HG03565 (cell line): Measurements from ENCODE around the gene ARHGEF16.

Experiments used
- ATAC-seq: cut with Tn5 transposase; IDR thresholded peaks from one replicate; pipeline ENCODE4 v1.9.1; 2021; ENCODE audit warnings: mild to moderate bottlenecking, moderate library complexity; ENCODE audit not compliant: unreplicated experiment

Gene ARHGEF16

GRCh38 chr1:3455670-3456448 is 1.4 kb downstream of the ARHGEF16 start:
- ATAC-seq = no peak

GRCh38 chr1:3456449-3456963 is 2.0 kb downstream of the ARHGEF16 start:
- no peak for ATAC-seq

- ATAC-seq = no peak
Observed at GRCh38 chr1:3456964-3457909, 2.8 kb downstream of the ARHGEF16 start.

- no peak for ATAC-seq
Observed at GRCh38 chr1:3457910-3458883, 3.7 kb downstream of the ARHGEF16 start.

GRCh38 chr1:3459051-3459908 is 4.8 kb downstream of the ARHGEF16 start:
- no peak for ATAC-seq

GRCh38 chr1:3459940-3460671 is 5.6 kb downstream of the ARHGEF16 start:
- ATAC-seq = no peak

- ATAC-seq = no peak
Observed at GRCh38 chr1:3460672-3461131, 6.2 kb downstream of the ARHGEF16 start.

GRCh38 chr1:3461238-3461933 is 6.9 kb downstream of the ARHGEF16 start:
- ATAC-seq = no peak

GRCh38 chr1:3461934-3462275 is 7.4 kb downstream of the ARHGEF16 start:
- ATAC-seq = no peak

- ATAC-seq = no peak
Observed at GRCh38 chr1:3462356-3463012, 8.0 kb downstream of the ARHGEF16 start.

GRCh38 chr1:3463013-3463385 is 8.5 kb downstream of the ARHGEF16 start:
- no peak for ATAC-seq

GRCh38 chr1:3463408-3463863 is 9.0 kb downstream of the ARHGEF16 start:
- ATAC-seq = no peak

- no peak for ATAC-seq
Observed at GRCh38 chr1:3463891-3464648, 9.6 kb downstream of the ARHGEF16 start.

GRCh38 chr1:3464649-3465025 is 10.2 kb downstream of the ARHGEF16 start:
- ATAC-seq = no peak

- ATAC-seq = no peak
Observed at GRCh38 chr1:3465091-3465934, 10.8 kb downstream of the ARHGEF16 start.

- no peak for ATAC-seq
Observed at GRCh38 chr1:3465935-3466321, 11.5 kb downstream of the ARHGEF16 start.
